Keratinocyte (primary cell): ENCODE results near the gene IFT22. TPM values are rescaled to one million over a fixed set of nuclear protein-coding genes. Genes with fewer than 3 reads are reported as not detected.
"Not testable (repeated sequence)": the region's sequence is repeated elsewhere in the genome, so short reads cannot be mapped to it uniquely, and the experiment has no call there.

Source experiments
- DNase-seq: peaks from one replicate; pipeline ENCODE4 v3.0.0-alpha.2; 2011; ENCODE audit warnings: low read depth, missing footprints, low spot score
- FAIRE-seq: peaks from 2 replicates; lab custom pipeline; 2011; peaks lifted over from hg19 to GRCh38; lab: Jason Lieb, UNC
- H2AFZ ChIP-seq: 2 replicates; pipeline ENCODE4 v1.6.0; 2012; ENCODE audit warnings: low read length, control low read depth, inconsistent platforms; ENCODE audit not compliant: control insufficient read depth
- H3K27ac ChIP-seq: 2 replicates; pipeline ENCODE4 v1.5.1; 2011; ENCODE audit warnings: low read length; ENCODE audit not compliant: control insufficient read depth, insufficient read depth
- H3K27me3 ChIP-seq: 3 replicates; pipeline ENCODE4 v1.6.0; 2011; ENCODE audit warnings: low read length; ENCODE audit not compliant: control insufficient read depth, insufficient read depth; ENCODE audit errors: extremely low read depth
- H3K36me3 ChIP-seq, 2 experiments: 2 replicates in 1 of 2; 3 replicates in 1 of 2; pipeline ENCODE4 v1.5.1; 2011; ENCODE audit warnings: low read length in 2 of 2, mild to moderate bottlenecking in 1 of 2; ENCODE audit not compliant: control insufficient read depth in 2 of 2, insufficient read depth in 2 of 2; ENCODE audit errors: extremely low read depth in 1 of 2
- H3K4me1 ChIP-seq: 3 replicates; pipeline ENCODE4 v1.5.1; 2011; ENCODE audit warnings: low read length; ENCODE audit not compliant: control insufficient read depth, insufficient read depth; ENCODE audit errors: extremely low read depth
- H3K4me2 ChIP-seq: 3 replicates; pipeline ENCODE4 v1.6.0; 2011; ENCODE audit warnings: low read depth, low read length; ENCODE audit not compliant: control insufficient read depth, insufficient read depth; ENCODE audit errors: extremely low read depth
- H3K4me3 ChIP-seq, 3 experiments: fragments of 200-600 bp in 1 of 3; sonication (generic) in 1 of 3; 2 replicates in 2 of 3; 3 replicates in 1 of 3; pipeline ENCODE4 v1.5.1; 2011 to 2016; ENCODE audit warnings: low read length in 3 of 3, mild to moderate bottlenecking in 3 of 3, control low read depth in 2 of 3, inconsistent platforms in 1 of 3, low read depth in 1 of 3, mixed read lengths in 1 of 3, mixed run types in 1 of 3, moderate library complexity in 1 of 3; ENCODE audit not compliant: control insufficient read depth in 2 of 3, insufficient read depth in 2 of 3; ENCODE audit errors: extremely low read depth in 1 of 3
- H3K79me2 ChIP-seq: 2 replicates; pipeline ENCODE4 v1.6.0; 2012; ENCODE audit warnings: low read length; ENCODE audit not compliant: control insufficient read depth, insufficient read depth
- H3K9ac ChIP-seq: 3 replicates; pipeline ENCODE4 v1.6.0; 2011; ENCODE audit warnings: low read length; ENCODE audit not compliant: control insufficient read depth, insufficient read depth; ENCODE audit errors: extremely low read depth
- H3K9me1 ChIP-seq: 3 replicates; pipeline ENCODE4 v1.6.0; 2011; ENCODE audit warnings: low read length; ENCODE audit not compliant: control insufficient read depth, insufficient read depth; ENCODE audit errors: extremely low read depth
- H3K9me3 ChIP-seq: 2 replicates; pipeline ENCODE4 v1.5.1; 2012; ENCODE audit warnings: low read depth, low read length; ENCODE audit not compliant: control insufficient read depth
- H4K20me1 ChIP-seq: 3 replicates; pipeline ENCODE4 v1.6.0; 2011; ENCODE audit warnings: low read length; ENCODE audit not compliant: control insufficient read depth, insufficient read depth; ENCODE audit errors: extremely low read depth
- EZH2 ChIP-seq: IDR thresholded peaks from one replicate; pipeline ENCODE4 v1.6.1; 2012; ENCODE audit warnings: inconsistent platforms, mild to moderate bottlenecking, low read length, moderate library complexity
- dilution Hi-C: fragments of 300-500 bp; cut with MboI; formaldehyde crosslinking; loops from one replicate; pipeline ENCODE4 v1.7.0; 2020; ENCODE audit warnings: low sequenced_read_pairs; ENCODE audit not compliant: extremely low pct_ligation_motif_present
- polyA plus RNA-seq, 5 experiments: library from polyadenylated mRNA; depleted of rRNA in 3 of 5; stranded (reverse) in 3 of 5; stranded (forward) in 1 of 5; unstranded in 1 of 5; fragments of >200 nt; gene quantifications; 1 replicate in 1 of 5; 2 replicates in 3 of 5; 3 replicates in 1 of 5; pipeline versions ENCODE4 v1.2.1 to v1.2.3, GENCODE V29; 2011 to 2012; ENCODE audit warnings: missing spikeins in 2 of 5, low read depth in 1 of 5, low replicate concordance in 1 of 5
- TF ChIP-seq, protein P1 (sequence below), 3 experiments: IDR thresholded peaks in 1 of 3; conservative IDR thresholded peaks in 1 of 3; optimal IDR thresholded peaks in 1 of 3; 2 replicates in 2 of 3; 3 replicates in 1 of 3; pipeline versions ENCODE3 to v1.5.1; 2011; ENCODE audit warnings: low read length in 3 of 3, mild to moderate bottlenecking in 3 of 3, moderate library complexity in 2 of 3, control low read depth in 1 of 3, inconsistent platforms in 1 of 3; ENCODE audit not compliant: insufficient read depth in 2 of 3; ENCODE audit errors: extremely low read depth in 1 of 3

The IFT22 gene
- polyA plus RNA-seq, 1 donor (not counting 4 experiments of a cell fraction or from before 2014, with no cell fraction given): 29.4 TPM

DNA sequence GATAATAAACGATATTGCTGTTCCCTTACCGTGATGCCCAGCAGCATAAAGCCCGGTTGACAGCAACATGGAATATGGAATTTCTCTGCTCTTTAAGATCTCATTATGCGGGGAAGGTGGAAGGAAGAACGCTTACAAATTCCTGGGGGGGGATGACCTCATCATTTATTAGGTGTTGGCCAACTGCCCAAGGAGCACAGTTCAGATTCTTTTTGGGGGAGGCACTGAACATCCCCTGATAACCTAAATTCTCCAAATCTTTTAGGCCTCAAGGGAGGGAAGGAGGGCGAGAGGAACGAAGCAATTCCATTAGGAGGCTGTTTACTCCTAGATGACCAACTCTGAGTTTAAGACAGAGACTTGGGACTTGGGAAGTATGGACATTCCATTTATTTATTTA lies 35.8 kb upstream of the IFT22 start:
- Histone ChIP-seq H4K20me1 (no peaks in the 10 kb centered on the region), H2AFZ (no peak overlapping the region), H3K79me2 (no peaks in the 10 kb centered on the region), H3K4me1 (no peaks in the 10 kb centered on the region), H3K4me3 (no peak overlapping the region), H3K36me3 (no peaks in the 10 kb centered on the region), H3K27me3 (peaks cover 4% of the 10 kb centered on the region), H3K27ac (no peak overlapping the region), H3K9ac (no peak overlapping the region), H3K4me2 (no peak overlapping the region), H3K9me3 (no peaks in the 10 kb centered on the region), H3K9me1 (no peaks in the 10 kb centered on the region)
- no peak for DNase-seq
- dilution Hi-C loops: no loop called here
- no peak for TF ChIP-seq EZH2
- TF ChIP-seq, protein P1, sequence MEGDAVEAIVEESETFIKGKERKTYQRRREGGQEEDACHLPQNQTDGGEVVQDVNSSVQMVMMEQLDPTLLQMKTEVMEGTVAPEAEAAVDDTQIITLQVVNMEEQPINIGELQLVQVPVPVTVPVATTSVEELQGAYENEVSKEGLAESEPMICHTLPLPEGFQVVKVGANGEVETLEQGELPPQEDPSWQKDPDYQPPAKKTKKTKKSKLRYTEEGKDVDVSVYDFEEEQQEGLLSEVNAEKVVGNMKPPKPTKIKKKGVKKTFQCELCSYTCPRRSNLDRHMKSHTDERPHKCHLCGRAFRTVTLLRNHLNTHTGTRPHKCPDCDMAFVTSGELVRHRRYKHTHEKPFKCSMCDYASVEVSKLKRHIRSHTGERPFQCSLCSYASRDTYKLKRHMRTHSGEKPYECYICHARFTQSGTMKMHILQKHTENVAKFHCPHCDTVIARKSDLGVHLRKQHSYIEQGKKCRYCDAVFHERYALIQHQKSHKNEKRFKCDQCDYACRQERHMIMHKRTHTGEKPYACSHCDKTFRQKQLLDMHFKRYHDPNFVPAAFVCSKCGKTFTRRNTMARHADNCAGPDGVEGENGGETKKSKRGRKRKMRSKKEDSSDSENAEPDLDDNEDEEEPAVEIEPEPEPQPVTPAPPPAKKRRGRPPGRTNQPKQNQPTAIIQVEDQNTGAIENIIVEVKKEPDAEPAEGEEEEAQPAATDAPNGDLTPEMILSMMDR (optimal IDR thresholded peaks at IDR 0.05 in 1 of 3, IDR thresholded peaks at IDR 0.05 in 1 of 3, conservative IDR thresholded peaks at IDR 0.05 in 1 of 3; ENCODE audit: extremely low read depth in 1 of 3, insufficient read depth in 2 of 3, low read length in 3 of 3): no peak
- no peak for FAIRE-seq

DNA sequence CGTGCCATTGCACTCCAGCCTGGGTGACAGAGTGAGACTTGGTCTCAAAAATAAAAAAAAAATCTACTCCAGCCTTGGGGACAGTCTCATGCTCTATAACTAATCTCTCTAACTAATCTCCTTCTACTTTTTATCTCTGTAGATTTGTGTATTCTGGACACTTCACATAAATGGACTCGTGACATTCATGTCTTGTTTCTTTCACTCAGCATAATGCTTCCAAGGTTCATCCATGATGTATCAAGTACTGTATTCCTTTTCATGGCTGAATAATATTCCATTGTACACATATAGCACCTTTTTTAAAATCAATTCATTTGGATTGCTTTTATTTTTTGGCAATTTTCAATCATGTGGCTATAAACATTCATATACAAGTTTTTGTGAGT lies 31.3 kb upstream of the IFT22 start:
- no peaks in the 10 kb centered on the region for H3K4me1 ChIP-seq
- H3K9me3 ChIP-seq: no peaks in the 10 kb centered on the region
- TF ChIP-seq, protein P1 (optimal IDR thresholded peaks at IDR 0.05 in 1 of 3, IDR thresholded peaks at IDR 0.05 in 1 of 3, conservative IDR thresholded peaks at IDR 0.05 in 1 of 3; ENCODE audit: extremely low read depth in 1 of 3, insufficient read depth in 2 of 3, low read length in 3 of 3): no peak
- TF ChIP-seq EZH2: no peak
- FAIRE-seq: no peak
- H3K79me2 ChIP-seq: no peaks in the 10 kb centered on the region
- no peak overlapping the region for H3K27ac ChIP-seq
- dilution Hi-C loops: no loop called here
- H3K36me3 ChIP-seq: no peaks in the 10 kb centered on the region
- H3K27me3 ChIP-seq: no peaks in the 10 kb centered on the region
- no peak overlapping the region for H3K4me3 ChIP-seq
- no peaks in the 10 kb centered on the region for H3K9me1 ChIP-seq
- no peak overlapping the region for H3K4me2 ChIP-seq
- no peak overlapping the region for H2AFZ ChIP-seq
- no peak for DNase-seq
- no peaks in the 10 kb centered on the region for H4K20me1 ChIP-seq
- H3K9ac ChIP-seq: no peak overlapping the region

DNA sequence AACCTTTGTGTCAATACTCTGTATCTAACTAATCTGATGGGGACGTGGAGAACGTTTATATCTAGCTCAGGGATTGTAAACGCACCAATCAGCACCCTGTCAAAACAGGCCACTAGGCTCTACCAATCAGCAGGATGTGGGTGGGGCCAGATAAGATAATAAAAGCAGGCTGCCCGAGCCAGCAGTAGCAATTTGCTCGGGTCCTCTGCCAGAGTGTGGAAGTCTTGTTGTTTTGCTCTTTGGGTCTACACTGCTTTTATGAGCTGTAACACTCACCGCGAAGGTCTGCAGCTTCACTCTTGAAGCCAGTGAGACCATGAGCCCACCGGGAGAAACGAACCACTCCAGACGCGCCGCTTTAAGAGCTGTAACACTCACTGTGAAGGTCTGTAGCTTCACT lies 27.7 kb upstream of the IFT22 start:
- dilution Hi-C loops, H3K79me2 ChIP-seq, H3K36me3 ChIP-seq, H3K4me3 ChIP-seq, H2AFZ ChIP-seq, H4K20me1 ChIP-seq, H3K9me1 ChIP-seq, H3K27me3 ChIP-seq, H3K27ac ChIP-seq, FAIRE-seq, DNase-seq, H3K4me1 ChIP-seq, H3K9ac ChIP-seq, H3K4me2 ChIP-seq, H3K9me3 ChIP-seq: not testable (repeated sequence)

DNA sequence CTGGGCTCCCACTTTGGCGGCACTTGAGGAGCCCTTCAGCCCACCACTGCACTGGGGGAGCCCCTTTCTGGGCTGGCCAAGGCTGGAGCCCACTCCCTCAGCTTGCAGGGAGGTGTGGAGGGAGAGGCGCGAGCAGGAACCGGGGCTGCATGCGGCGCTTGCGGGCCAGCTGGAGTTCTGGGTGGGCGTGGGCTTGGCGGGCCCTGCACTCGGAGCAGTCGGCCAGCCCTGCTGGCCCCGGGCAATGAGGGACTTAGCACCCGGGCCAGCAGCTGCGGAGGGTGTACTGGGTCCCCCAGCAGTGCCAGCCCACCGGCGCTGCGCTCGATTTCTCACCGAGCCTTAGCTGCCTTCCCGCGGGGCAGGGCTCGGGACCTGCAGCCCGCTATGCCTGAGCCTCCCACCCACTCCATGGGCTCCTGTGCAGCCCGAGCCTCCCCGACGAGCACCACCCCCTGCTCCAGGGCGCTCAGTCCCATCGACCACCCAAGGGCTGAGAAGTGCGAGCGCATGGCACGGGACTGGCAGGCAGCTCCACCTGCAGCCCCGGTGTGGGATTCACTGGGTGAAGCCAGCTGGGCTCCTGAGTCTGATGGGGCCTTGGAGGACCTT lies 26.9 kb upstream of the IFT22 start:
- H3K27me3 ChIP-seq, DNase-seq, H3K36me3 ChIP-seq, H3K4me1 ChIP-seq, H3K9ac ChIP-seq, FAIRE-seq, H3K9me3 ChIP-seq, H3K4me2 ChIP-seq, H3K79me2 ChIP-seq, dilution Hi-C loops, H3K4me3 ChIP-seq, H4K20me1 ChIP-seq, H2AFZ ChIP-seq, H3K27ac ChIP-seq, H3K9me1 ChIP-seq: not testable (repeated sequence)
